Measurements from ENCODE around the gene NDUFA13.

DNA sequence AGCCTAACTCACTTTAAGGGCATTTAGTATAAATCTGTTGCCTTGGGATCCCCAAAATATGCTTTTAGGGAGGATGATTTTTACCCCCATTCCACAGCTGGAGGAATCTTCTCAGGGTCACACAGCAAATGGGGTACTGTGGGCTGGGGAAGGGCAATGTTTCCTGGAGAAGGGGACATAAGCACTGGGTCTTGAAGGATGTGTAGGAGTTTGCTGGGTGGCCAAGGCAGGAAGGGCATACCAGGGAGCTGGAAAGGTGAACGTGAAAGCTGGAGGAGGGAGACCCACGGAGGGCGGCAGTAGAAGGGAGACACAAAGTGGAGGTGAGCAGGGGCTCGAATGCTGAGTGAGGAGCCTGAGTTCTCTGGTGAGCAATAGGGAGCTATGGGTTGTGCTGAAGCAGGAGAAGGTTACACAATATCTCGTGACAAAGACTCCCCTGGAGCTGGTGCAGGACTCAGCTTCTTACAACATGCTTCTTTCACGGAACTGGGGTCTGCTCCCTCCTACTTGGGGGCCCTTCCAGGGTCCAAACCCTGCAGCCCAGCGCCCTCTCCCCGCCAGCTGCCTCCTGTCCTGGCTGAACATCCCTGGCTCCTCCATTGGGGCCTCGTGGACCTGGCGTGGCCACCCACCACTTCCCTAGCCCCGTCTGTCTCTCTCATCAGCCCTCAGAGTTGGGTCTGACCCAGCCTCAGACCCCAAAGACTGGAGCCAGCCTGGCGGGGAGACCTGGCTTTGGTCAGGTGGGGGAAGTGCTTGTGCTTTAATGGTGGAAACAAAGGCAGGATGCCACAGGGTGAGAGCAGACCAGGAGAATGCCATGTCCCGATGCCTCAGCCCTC lies 33.1 kb downstream of the NDUFA13 start:
- TF ChIP-seq, protein P1, sequence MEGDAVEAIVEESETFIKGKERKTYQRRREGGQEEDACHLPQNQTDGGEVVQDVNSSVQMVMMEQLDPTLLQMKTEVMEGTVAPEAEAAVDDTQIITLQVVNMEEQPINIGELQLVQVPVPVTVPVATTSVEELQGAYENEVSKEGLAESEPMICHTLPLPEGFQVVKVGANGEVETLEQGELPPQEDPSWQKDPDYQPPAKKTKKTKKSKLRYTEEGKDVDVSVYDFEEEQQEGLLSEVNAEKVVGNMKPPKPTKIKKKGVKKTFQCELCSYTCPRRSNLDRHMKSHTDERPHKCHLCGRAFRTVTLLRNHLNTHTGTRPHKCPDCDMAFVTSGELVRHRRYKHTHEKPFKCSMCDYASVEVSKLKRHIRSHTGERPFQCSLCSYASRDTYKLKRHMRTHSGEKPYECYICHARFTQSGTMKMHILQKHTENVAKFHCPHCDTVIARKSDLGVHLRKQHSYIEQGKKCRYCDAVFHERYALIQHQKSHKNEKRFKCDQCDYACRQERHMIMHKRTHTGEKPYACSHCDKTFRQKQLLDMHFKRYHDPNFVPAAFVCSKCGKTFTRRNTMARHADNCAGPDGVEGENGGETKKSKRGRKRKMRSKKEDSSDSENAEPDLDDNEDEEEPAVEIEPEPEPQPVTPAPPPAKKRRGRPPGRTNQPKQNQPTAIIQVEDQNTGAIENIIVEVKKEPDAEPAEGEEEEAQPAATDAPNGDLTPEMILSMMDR (IDR thresholded peaks at IDR 0.05), result no peak
- TF ChIP-seq POLR2A (IDR thresholded peaks at IDR 0.05), result no peak

Data from heart left ventricle (tissue), 13 donors.